Measurements from ENCODE around the gene ZCCHC17. TPM values are rescaled to one million over a fixed set of nuclear protein-coding genes. Genes with fewer than 3 reads are reported as not detected.

Gene ZCCHC17
- total RNA-seq, 1 experiment from 2014 or later: 26.8 TPM

- no TSS peak for BruUV-seq (replicated peaks)
Observed at GRCh38 chr1:31371121-31371959, 74.5 kb downstream of the ZCCHC17 start.

GRCh38 chr1:31372051-31372450, 75.2 kb downstream of the ZCCHC17 start:
- H3K4me3 ChIP-seq: no peak overlapping the region
- ChIA-PET CTCF (no interaction called here), POLR2A (ENCODE audit: unreplicated experiment) (interaction anchor here (0.5 kb wide), 1 partner anchor 578 kb away, joined by 5 read pairs; no protein-coding TSS in a partner anchor)
- H3K79me2 ChIP-seq (ENCODE audit: low read depth): no peaks in the 10 kb centered on the region
- H2AFZ ChIP-seq: no peak overlapping the region
- H3K4me2 ChIP-seq: no peak overlapping the region
- no peaks in the 10 kb centered on the region for H3K4me1 ChIP-seq (replicated peaks; ENCODE audit: insufficient read depth)
- no peak overlapping the region for H3K27ac ChIP-seq
- H3K27me3 ChIP-seq (ENCODE audit: insufficient read depth, low read depth): no peaks in the 10 kb centered on the region
- BruUV-seq (replicated peaks): no TSS peak
- TF ChIP-seq CTCF (conservative IDR thresholded peaks at IDR 0.05) (no peak), EZH2 (IDR thresholded peaks at IDR 0.05; ENCODE audit: low read depth) (no peak)
- intact Hi-C loops (cut with micrococcal nuclease; ENCODE audit: unreplicated experiment): no loop called here
- H3K9me3 ChIP-seq (ENCODE audit: insufficient read depth, low read depth): no peaks in the 10 kb centered on the region
- DNase-seq: no peak
- no peaks in the 10 kb centered on the region for H3F3A ChIP-seq (ENCODE audit: insufficient read depth, low read depth)
- H4K20me1 ChIP-seq (ENCODE audit: insufficient read depth): no peaks in the 10 kb centered on the region
- no peaks in the 10 kb centered on the region for H3K36me3 ChIP-seq (ENCODE audit: low read depth)
- H3K9me2 ChIP-seq (ENCODE audit: insufficient read depth): no peaks in the 10 kb centered on the region

More at GRCh38 chr1:31371121-31371959, 74.5 kb downstream of the ZCCHC17 start:
- Histone ChIP-seq H3K36me3 (ENCODE audit: low read depth) (no peaks in the 10 kb centered on the region), H2AFZ (no peak overlapping the region), H3K27ac (no peak overlapping the region), H3K9me3 (ENCODE audit: insufficient read depth, low read depth) (no peaks in the 10 kb centered on the region), H4K20me1 (ENCODE audit: insufficient read depth) (no peaks in the 10 kb centered on the region), H3K4me3 (no peak overlapping the region), H3K4me1 (replicated peaks; ENCODE audit: insufficient read depth) (no peaks in the 10 kb centered on the region), H3K4me2 (no peak overlapping the region), H3K9me2 (ENCODE audit: insufficient read depth) (no peaks in the 10 kb centered on the region), H3K79me2 (ENCODE audit: low read depth) (no peaks in the 10 kb centered on the region), H3K27me3 (ENCODE audit: insufficient read depth, low read depth) (no peaks in the 10 kb centered on the region), H3F3A (ENCODE audit: insufficient read depth, low read depth) (no peaks in the 10 kb centered on the region)
- intact Hi-C loops (cut with micrococcal nuclease; ENCODE audit: unreplicated experiment): no loop called here
- CTCF ChIA-PET: no interaction called here
- POLR2A ChIA-PET (ENCODE audit: unreplicated experiment): interaction anchor here (0.5 kb wide), 1 partner anchor 578 kb away, joined by 5 read pairs; no protein-coding TSS in a partner anchor
- TF ChIP-seq EZH2 (IDR thresholded peaks at IDR 0.05; ENCODE audit: low read depth): no peak
- TF ChIP-seq CTCF (conservative IDR thresholded peaks at IDR 0.05): no peak
- DNase-seq: no peak

- DNase-seq: no peak
- no peak overlapping the region for H3K4me3 ChIP-seq
- no peaks in the 10 kb centered on the region for H4K20me1 ChIP-seq (ENCODE audit: insufficient read depth)
- H3K27me3 ChIP-seq (ENCODE audit: insufficient read depth, low read depth): no peaks in the 10 kb centered on the region
- no peak overlapping the region for H3K27ac ChIP-seq
- H3F3A ChIP-seq (ENCODE audit: insufficient read depth, low read depth): no peaks in the 10 kb centered on the region
- H3K4me2 ChIP-seq: no peak overlapping the region
- no peaks in the 10 kb centered on the region for H3K36me3 ChIP-seq (ENCODE audit: low read depth)
- H3K9me3 ChIP-seq (ENCODE audit: insufficient read depth, low read depth): no peaks in the 10 kb centered on the region
- no peaks in the 10 kb centered on the region for H3K79me2 ChIP-seq (ENCODE audit: low read depth)
- H3K4me1 ChIP-seq (replicated peaks; ENCODE audit: insufficient read depth): no peaks in the 10 kb centered on the region
- no peaks in the 10 kb centered on the region for H3K9me2 ChIP-seq (ENCODE audit: insufficient read depth)
- TF ChIP-seq CTCF (conservative IDR thresholded peaks at IDR 0.05) (no peak), EZH2 (IDR thresholded peaks at IDR 0.05; ENCODE audit: low read depth) (no peak)
- CTCF ChIA-PET: interaction anchor here (1.7 kb wide), 1 partner anchor 22 kb away, joined by 6 read pairs; no protein-coding TSS in a partner anchor
- no TSS peak for BruUV-seq (replicated peaks)
- intact Hi-C loops (cut with micrococcal nuclease; ENCODE audit: unreplicated experiment): loop anchor here (1.0 kb wide), 1 partner anchor 22 kb away; no protein-coding TSS in a partner anchor
- H2AFZ ChIP-seq: no peak overlapping the region
- POLR2A ChIA-PET (ENCODE audit: unreplicated experiment): interaction anchor here (0.6 kb wide), 1 partner anchor 640 kb away, joined by 6 read pairs; no protein-coding TSS in a partner anchor
Observed at GRCh38 chr1:31372751-31373055, 75.9 kb downstream of the ZCCHC17 start.

All from PC-9 (cell line).